PC-9 (cell line): Measurements from ENCODE around the gene CCDC12. TPM values are rescaled to one million over a fixed set of nuclear protein-coding genes. Genes with fewer than 3 reads are reported as not detected.
A peak's percentile ranks its signal among the peaks of the same experiment; 100 is the strongest.

ENCODE experiments used
- BruUV-seq: library from RNA; stranded (reverse); fragments of 400-500 nt; replicated peaks from 2 replicates; lab custom pipeline; 2021; lab: Mats Ljungman, UMichigan
- CTCF ChIA-PET: fragments of 300-600 bp; sonication (Branson Sonifier 250); formaldehyde crosslinking; loops from one replicate; lab custom pipeline; 2022; ENCODE audit warnings: antibody characterized with exemption; lab: Charles Lee
- POLR2A ChIA-PET: fragments of 300-600 bp; sonication (Branson Sonifier 250); formaldehyde crosslinking; loops from one replicate; lab custom pipeline; 2022; ENCODE audit warnings: antibody characterized with exemption; ENCODE audit not compliant: unreplicated experiment; lab: Charles Lee
- DNase-seq, 2 experiments: peaks; one replicate each; pipeline versions ENCODE4 v3.0.0 to v3.0.0-alpha.2; 2015 to 2022; ENCODE audit warnings: mixed read lengths in 1 of 2
- H2AFZ ChIP-seq: fragments of 200-600 bp; sonication (generic); 2 replicates; pipeline ENCODE4 v1.8.1; 2017; ENCODE audit warnings: antibody characterized with exemption
- H3F3A ChIP-seq: fragments of 200-600 bp; sonication (generic); 2 replicates; pipeline ENCODE4 v1.8.1; 2017; ENCODE audit warnings: antibody characterized with exemption, mild to moderate bottlenecking, low read depth; ENCODE audit not compliant: insufficient read depth
- H3K27ac ChIP-seq: fragments of 200-600 bp; sonication (generic); 2 replicates; pipeline ENCODE4 v1.6.1; 2016; ENCODE audit warnings: mixed run types
- H3K27me3 ChIP-seq: fragments of 200-600 bp; sonication (generic); 2 replicates; pipeline ENCODE4 v1.6.1; 2016; ENCODE audit warnings: low read depth, mixed run types; ENCODE audit not compliant: insufficient read depth
- H3K36me3 ChIP-seq: fragments of 200-600 bp; sonication (generic); 2 replicates; pipeline ENCODE4 v1.6.1; 2016; ENCODE audit warnings: low read depth, mixed run types
- H3K4me1 ChIP-seq: fragments of 200-600 bp; sonication (generic); replicated peaks from 2 replicates; pipeline ENCODE4 v1.6.1; 2016; ENCODE audit warnings: mixed run types; ENCODE audit not compliant: insufficient read depth
- H3K4me2 ChIP-seq: fragments of 200-600 bp; sonication (generic); 2 replicates; pipeline ENCODE4 v1.6.1; 2017; ENCODE audit warnings: mixed run types
- H3K4me3 ChIP-seq: fragments of 200-600 bp; sonication (generic); 2 replicates; pipeline ENCODE4 v1.6.1; 2016; ENCODE audit warnings: mixed run types
- H3K79me2 ChIP-seq: fragments of 200-600 bp; sonication (generic); 2 replicates; pipeline ENCODE4 v1.6.1; 2017; ENCODE audit warnings: low read depth, mixed run types
- H3K9me2 ChIP-seq: fragments of 200-600 bp; sonication (generic); 2 replicates; pipeline ENCODE4 v1.8.1; 2017; ENCODE audit warnings: mild to moderate bottlenecking; ENCODE audit not compliant: insufficient read depth
- H3K9me3 ChIP-seq: fragments of 200-600 bp; sonication (generic); 2 replicates; pipeline ENCODE4 v1.8.1; 2016; ENCODE audit warnings: low read depth; ENCODE audit not compliant: insufficient read depth
- H4K20me1 ChIP-seq: fragments of 200-600 bp; sonication (generic); 2 replicates; pipeline ENCODE4 v1.8.1; 2017; ENCODE audit not compliant: insufficient read depth
- EZH2 ChIP-seq: fragments of 200-600 bp; sonication (generic); IDR thresholded peaks from 2 replicates; pipeline ENCODE4 v1.8.0; 2017; ENCODE audit warnings: antibody characterized with exemption, low read depth
- intact Hi-C: fragments of 100-400 bp; cut with micrococcal nuclease; formaldehyde crosslinking; loops from one replicate; pipeline ENCODE4 v1.10.0; 2022; ENCODE audit not compliant: unreplicated experiment
- total RNA-seq: library from RNA; stranded (reverse); gene quantifications from 2 replicates; pipeline ENCODE4 v1.2.3, GENCODE V29; 2021
- TF ChIP-seq, protein P1 (sequence below): fragments of 200-600 bp; sonication (generic); conservative IDR thresholded peaks from 2 replicates; pipeline ENCODE4 v1.6.1; 2017; ENCODE audit warnings: mixed run types, antibody characterized with exemption, mild to moderate bottlenecking, moderate library complexity

CCDC12 gene
- total RNA-seq, 1 experiment from 2014 or later: 39.3 TPM

DNA sequence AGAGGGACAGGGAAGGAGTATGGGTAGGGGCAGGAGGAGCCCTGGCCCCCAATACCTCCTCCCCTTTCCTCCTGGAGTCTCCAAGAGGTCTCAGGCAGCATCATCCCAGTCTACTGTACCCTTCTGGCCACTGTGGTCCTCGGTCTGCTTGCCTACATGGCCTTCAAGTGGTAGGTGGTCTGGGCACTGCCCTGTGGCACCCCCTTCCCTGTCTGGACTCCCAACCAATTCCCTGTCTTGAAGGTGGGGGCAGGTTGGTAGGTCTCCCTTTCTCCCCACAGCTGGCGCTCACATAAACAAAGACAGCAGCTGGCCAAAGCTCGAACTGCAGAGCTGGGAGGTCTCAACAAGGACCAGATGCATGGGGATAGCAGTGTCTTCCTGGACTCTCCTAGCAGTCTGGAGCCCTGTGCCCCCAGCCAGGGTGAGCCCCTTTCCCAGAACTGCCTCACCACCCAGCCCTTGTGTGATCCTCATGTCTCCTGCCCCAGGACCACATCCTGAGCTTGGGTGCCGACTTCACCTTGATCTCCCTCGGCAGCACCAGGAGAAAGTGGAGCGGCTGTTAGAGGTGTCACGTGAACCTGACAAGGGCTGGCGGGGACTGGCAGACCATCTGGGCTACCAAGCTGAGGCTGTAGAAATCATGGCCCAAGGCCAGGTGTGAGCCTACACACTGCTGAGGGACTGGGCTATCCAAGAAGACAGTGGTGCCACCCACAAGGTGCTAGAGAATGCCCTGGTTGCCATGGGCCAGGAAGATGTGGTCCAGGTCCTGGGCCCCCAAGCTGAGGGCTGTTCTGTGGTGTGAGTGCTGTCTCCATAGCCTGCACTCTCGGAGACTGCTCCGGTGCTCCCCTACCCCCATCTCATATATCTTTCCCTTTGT is 36.0 kb upstream of the CCDC12 start:
- Histone ChIP-seq H3K9me2 (no peaks in the 10 kb centered on the region), H4K20me1 (0 out of 2 replicates have a peak, but pooled peaks cover 3% of the 10 kb centered on the region), H3K4me1 (no peaks in the 10 kb centered on the region), H3K36me3 (no peaks in the 10 kb centered on the region), H3K4me3 (no peak overlapping the region), H2AFZ (no peak overlapping the region), H3K4me2 (no peak overlapping the region), H3K9me3 (no peaks in the 10 kb centered on the region), H3K27me3 (no peaks in the 10 kb centered on the region), H3K79me2 (no peaks in the 10 kb centered on the region), H3F3A (no peaks in the 10 kb centered on the region), H3K27ac (no peak overlapping the region)
- TF ChIP-seq, protein P1, sequence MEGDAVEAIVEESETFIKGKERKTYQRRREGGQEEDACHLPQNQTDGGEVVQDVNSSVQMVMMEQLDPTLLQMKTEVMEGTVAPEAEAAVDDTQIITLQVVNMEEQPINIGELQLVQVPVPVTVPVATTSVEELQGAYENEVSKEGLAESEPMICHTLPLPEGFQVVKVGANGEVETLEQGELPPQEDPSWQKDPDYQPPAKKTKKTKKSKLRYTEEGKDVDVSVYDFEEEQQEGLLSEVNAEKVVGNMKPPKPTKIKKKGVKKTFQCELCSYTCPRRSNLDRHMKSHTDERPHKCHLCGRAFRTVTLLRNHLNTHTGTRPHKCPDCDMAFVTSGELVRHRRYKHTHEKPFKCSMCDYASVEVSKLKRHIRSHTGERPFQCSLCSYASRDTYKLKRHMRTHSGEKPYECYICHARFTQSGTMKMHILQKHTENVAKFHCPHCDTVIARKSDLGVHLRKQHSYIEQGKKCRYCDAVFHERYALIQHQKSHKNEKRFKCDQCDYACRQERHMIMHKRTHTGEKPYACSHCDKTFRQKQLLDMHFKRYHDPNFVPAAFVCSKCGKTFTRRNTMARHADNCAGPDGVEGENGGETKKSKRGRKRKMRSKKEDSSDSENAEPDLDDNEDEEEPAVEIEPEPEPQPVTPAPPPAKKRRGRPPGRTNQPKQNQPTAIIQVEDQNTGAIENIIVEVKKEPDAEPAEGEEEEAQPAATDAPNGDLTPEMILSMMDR: no peak
- intact Hi-C loops: no loop called here
- no peak for DNase-seq
- no TSS peak for BruUV-seq
- ChIA-PET CTCF (no interaction called here), POLR2A (no interaction called here)

DNA sequence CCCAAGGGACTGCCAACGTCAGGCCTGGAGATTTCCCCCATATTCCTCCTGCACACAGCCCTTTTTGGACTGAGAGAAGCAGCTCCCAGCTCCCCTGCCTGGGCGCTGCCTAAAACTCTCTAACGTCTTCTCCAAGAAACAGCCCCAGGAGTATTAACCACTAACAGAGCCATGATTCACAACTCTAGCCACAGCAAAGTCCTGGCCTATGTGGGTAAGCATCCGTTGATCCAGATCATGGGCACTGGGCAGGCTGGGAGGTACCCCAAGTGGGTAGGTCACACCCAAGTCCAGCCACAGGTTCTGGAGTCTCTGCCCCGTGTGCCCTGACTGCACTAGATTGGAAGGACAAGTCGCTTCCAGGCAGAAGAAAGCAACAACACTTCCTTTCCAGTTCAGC is 34.8 kb upstream of the CCDC12 start:
- H3K4me1 ChIP-seq: no peaks in the 10 kb centered on the region
- no peaks in the 10 kb centered on the region for H3K9me2 ChIP-seq
- 0 out of 2 replicates have a peak, but pooled peaks cover 3% of the 10 kb centered on the region for H4K20me1 ChIP-seq
- intact Hi-C loops: no loop called here
- H2AFZ ChIP-seq: no peak overlapping the region
- BruUV-seq: TSS peak; percentile 30
- no peaks in the 10 kb centered on the region for H3K9me3 ChIP-seq
- no peaks in the 10 kb centered on the region for H3K27me3 ChIP-seq
- H3K36me3 ChIP-seq: no peaks in the 10 kb centered on the region
- no peaks in the 10 kb centered on the region for H3F3A ChIP-seq
- POLR2A ChIA-PET: no interaction called here
- no peak overlapping the region for H3K4me2 ChIP-seq
- no peak overlapping the region for H3K4me3 ChIP-seq
- no peaks in the 10 kb centered on the region for H3K79me2 ChIP-seq
- no peak for DNase-seq
- CTCF ChIA-PET: no interaction called here
- no peak for TF ChIP-seq EZH2
- TF ChIP-seq, protein P1: no peak
- no peak overlapping the region for H3K27ac ChIP-seq

DNA sequence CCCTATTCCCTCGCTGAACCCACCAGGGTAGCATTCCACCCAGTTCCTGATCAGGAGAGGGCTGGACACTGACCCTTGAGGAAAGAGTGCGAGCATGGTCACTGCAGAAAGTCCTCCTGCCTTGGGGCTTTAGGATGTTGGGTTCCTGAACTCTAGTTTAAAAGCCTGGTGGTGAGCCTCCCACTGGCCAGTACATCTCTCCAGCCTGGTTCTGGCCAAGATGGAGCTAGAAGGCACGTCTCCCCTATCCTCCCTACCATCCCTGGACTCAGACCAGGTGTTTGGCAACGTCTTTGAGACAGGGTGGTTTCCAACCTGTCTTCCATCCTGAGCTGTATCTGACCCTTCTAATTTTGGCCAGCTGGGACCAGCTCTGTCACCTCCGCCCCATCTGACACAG is 34.4 kb upstream of the CCDC12 start:
- H3K36me3 ChIP-seq: no peaks in the 10 kb centered on the region
- no peaks in the 10 kb centered on the region for H3K4me1 ChIP-seq
- no peaks in the 10 kb centered on the region for H3K79me2 ChIP-seq
- 0 out of 2 replicates have a peak, but pooled peaks cover 3% of the 10 kb centered on the region for H4K20me1 ChIP-seq
- ChIA-PET POLR2A (no interaction called here), CTCF (no interaction called here)
- H3K27me3 ChIP-seq: no peaks in the 10 kb centered on the region
- no peak overlapping the region for H2AFZ ChIP-seq
- no TSS peak for BruUV-seq
- no peak for DNase-seq
- no peak for TF ChIP-seq EZH2
- TF ChIP-seq, protein P1: no peak
- H3K27ac ChIP-seq: no peak overlapping the region
- no peaks in the 10 kb centered on the region for H3K9me3 ChIP-seq
- intact Hi-C loops: no loop called here
- H3F3A ChIP-seq: no peaks in the 10 kb centered on the region
- H3K9me2 ChIP-seq: no peaks in the 10 kb centered on the region
- H3K4me3 ChIP-seq: no peak overlapping the region
- H3K4me2 ChIP-seq: no peak overlapping the region
